ENCODE data around the gene SYNPR.

The SYNPR gene

GRCh38 chr3:63478990-63479660 is 201.0 kb downstream of the SYNPR start:
- DNase-seq: no peak

- DNase-seq: no peak
Observed at GRCh38 chr3:63479661-63480035, 201.5 kb downstream of the SYNPR start.

GRCh38 chr3:63481627-63482026 is 203.5 kb downstream of the SYNPR start:
- no peak for DNase-seq

GRCh38 chr3:63482341-63482740 is 204.2 kb downstream of the SYNPR start:
- DNase-seq: no peak

- DNase-seq: no peak
Observed at GRCh38 chr3:63492464-63492863, 214.4 kb downstream of the SYNPR start.

- DNase-seq: no peak
Observed at GRCh38 chr3:63493101-63493500, 215.0 kb downstream of the SYNPR start.

GRCh38 chr3:63494646-63495045 is 216.5 kb downstream of the SYNPR start:
- no peak for DNase-seq

GRCh38 chr3:63497641-63498040 is 219.5 kb downstream of the SYNPR start:
- no peak for DNase-seq

- DNase-seq: no peak
Observed at GRCh38 chr3:63500196-63500595, 222.1 kb downstream of the SYNPR start.

GRCh38 chr3:63508305-63508704 is 230.2 kb downstream of the SYNPR start:
- DNase-seq: no peak

- DNase-seq: no peak
Observed at GRCh38 chr3:63508771-63509170, 230.7 kb downstream of the SYNPR start.

- DNase-seq: no peak
Observed at GRCh38 chr3:63513791-63514190, 235.7 kb downstream of the SYNPR start.

GRCh38 chr3:63514678-63515077 is 236.6 kb downstream of the SYNPR start:
- no peak for DNase-seq

- no peak for DNase-seq
Observed at GRCh38 chr3:63519426-63519825, 241.3 kb downstream of the SYNPR start.

GRCh38 chr3:63521657-63522056 is 243.5 kb downstream of the SYNPR start:
- no peak for DNase-seq

- DNase-seq: no peak
Observed at GRCh38 chr3:63523100-63523499, 245.0 kb downstream of the SYNPR start.

- no peak for DNase-seq
Observed at GRCh38 chr3:63528325-63529000, 250.4 kb downstream of the SYNPR start.

- no peak for DNase-seq
Observed at GRCh38 chr3:63532521-63532920, 254.4 kb downstream of the SYNPR start.

- DNase-seq: no peak
Observed at GRCh38 chr3:63538919-63539318, 260.8 kb downstream of the SYNPR start.

GRCh38 chr3:63555767-63556166 is 277.7 kb downstream of the SYNPR start:
- DNase-seq: no peak

- no peak for DNase-seq
Observed at GRCh38 chr3:63556401-63556800, 278.3 kb downstream of the SYNPR start.

GRCh38 chr3:63557912-63558311 is 279.8 kb downstream of the SYNPR start:
- DNase-seq: no peak

- no peak for DNase-seq
Observed at GRCh38 chr3:63559884-63560283, 281.8 kb downstream of the SYNPR start.

GRCh38 chr3:63561879-63562278 is 283.8 kb downstream of the SYNPR start:
- DNase-seq: no peak

- DNase-seq: no peak
Observed at GRCh38 chr3:63562323-63562722, 284.2 kb downstream of the SYNPR start.

Measured in NCI-H2029 (cell line).